Dermis blood vessel endothelial cell (primary cell): ENCODE measurements around the gene INPPL1. TPM values are rescaled to one million over a fixed set of nuclear protein-coding genes. Genes with fewer than 3 reads are reported as not detected.

Experiments
- DNase-seq: peaks from one replicate; pipeline ENCODE4 v3.0.0; 2010
- total RNA-seq: library from RNA; depleted of rRNA; stranded (reverse); fragments of >200 nt; gene quantifications from 2 replicates; pipeline ENCODE4 v1.2.3, GENCODE V29; 2014

The INPPL1 gene
- total RNA-seq, 1 donor from 2014 or later: 49.9 TPM

DNA sequence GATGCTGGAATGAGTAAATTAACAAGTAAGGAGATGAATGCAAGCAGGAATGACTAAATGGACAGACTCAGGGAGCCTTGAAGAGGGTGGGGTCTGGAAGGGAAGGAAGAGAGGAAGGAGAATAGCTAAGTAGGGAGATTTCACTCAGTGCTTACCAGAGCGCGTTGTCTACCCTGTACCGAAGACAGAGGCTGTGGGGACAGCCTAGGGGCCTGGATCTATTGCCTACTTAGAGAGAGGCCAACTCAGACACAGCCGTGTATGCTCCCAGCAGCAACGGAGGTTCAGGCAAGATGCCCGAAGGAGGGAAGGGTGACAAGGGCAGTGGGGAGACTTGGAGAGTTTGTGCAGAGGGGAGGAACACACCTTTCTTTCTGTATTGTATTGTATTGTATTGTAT is 7.9 kb upstream of the INPPL1 start, which contains the start of gene FOLR2:
Gene FOLR2 (plus strand): TSS at position 157 of the 400 bp plus-strand sequence. CDS start 1,791 bp downstream, outside the sequence.
- no peak for DNase-seq

DNA sequence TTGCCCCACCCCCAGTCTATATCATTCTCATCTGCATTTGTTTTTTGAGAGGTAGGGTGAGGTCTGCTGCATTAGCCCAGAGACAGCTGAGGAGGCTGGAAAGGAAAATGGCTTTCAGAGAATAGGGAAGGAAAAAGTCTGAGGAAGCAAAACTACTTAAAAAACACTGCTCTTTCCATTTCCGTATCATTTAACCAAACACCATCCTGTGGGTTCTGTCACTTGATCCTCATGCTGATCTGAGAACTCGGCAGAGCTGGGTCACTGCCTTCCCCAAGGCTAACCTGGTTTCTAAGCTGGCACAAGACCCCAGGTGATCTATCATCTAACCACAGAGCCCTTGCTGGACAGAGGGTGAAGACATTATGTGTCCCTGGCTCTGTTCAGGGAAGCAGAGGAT is 6.7 kb upstream of the INPPL1 start:
- DNase-seq: no peak

DNA sequence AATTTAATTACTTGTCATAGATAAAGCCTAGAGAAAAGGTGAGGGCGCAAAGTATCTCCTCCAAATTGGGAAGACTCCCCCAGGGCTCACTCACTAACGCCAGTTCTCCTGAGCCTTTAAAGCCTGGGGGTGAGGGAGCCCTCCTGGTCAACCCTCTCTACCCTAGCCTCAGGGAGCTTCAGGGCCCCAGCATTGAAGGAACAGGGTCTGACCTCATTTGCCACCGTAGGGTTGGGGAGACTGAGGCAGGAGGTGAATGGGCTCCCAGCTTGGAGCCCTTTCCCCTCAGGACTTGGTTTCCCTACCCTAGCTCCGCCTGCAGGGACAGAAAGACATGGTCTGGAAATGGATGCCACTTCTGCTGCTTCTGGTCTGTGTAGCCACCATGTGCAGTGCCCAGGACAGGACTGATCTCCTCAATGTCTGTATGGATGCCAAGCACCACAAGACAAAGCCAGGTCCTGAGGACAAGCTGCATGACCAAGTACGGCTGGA is 6.3 kb upstream of the INPPL1 start:
- DNase-seq: no peak

DNA sequence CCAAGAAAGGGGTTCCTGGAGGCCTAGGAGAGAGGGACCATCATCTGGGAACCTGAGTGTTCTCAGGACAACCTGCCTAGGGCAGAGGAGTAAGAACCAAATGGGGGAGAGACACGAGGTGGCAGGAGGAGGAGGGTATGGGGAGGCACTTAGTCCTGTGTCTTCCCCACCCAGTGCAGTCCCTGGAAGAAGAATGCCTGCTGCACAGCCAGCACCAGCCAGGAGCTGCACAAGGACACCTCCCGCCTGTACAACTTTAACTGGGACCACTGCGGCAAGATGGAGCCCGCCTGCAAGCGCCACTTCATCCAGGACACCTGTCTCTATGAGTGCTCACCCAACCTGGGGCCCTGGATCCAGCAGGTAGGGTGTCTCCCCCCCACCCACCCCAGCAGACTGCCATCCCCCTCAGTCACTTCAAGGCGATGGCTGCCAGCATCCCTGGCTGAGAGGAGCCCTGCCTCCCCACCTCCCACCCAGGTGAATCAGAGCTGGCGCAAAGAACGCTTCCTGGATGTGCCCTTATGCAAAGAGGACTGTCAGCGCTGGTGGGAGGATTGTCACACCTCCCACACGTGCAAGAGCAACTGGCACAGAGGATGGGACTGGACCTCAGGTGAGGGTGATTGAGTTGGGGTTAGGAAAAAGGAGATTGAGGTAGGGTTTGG is 3.7 kb upstream of the INPPL1 start:
- DNase-seq: no peak

DNA sequence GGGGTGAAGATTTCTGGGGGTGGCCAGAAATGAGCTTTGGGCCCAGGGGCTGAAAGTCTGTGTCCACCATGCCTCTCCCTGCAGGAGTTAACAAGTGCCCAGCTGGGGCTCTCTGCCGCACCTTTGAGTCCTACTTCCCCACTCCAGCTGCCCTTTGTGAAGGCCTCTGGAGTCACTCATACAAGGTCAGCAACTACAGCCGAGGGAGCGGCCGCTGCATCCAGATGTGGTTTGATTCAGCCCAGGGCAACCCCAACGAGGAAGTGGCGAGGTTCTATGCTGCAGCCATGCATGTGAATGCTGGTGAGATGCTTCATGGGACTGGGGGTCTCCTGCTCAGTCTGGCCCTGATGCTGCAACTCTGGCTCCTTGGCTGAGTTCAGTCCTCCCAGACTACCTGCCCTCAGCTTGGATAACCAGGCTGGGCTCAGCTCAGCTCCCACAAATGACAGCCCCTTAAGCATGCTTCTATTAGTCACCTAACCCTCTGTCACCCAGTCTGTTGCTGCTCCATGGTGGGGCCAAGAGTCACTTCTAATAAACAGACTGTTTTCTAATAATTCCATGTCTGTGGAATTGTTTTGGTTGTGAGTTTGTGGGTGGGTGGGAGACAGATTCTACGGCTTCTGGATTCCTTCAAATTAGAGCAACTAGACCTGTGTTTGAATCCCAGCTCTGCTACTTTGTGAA is 3.0 kb upstream of the INPPL1 start:
- DNase-seq: no peak

DNA sequence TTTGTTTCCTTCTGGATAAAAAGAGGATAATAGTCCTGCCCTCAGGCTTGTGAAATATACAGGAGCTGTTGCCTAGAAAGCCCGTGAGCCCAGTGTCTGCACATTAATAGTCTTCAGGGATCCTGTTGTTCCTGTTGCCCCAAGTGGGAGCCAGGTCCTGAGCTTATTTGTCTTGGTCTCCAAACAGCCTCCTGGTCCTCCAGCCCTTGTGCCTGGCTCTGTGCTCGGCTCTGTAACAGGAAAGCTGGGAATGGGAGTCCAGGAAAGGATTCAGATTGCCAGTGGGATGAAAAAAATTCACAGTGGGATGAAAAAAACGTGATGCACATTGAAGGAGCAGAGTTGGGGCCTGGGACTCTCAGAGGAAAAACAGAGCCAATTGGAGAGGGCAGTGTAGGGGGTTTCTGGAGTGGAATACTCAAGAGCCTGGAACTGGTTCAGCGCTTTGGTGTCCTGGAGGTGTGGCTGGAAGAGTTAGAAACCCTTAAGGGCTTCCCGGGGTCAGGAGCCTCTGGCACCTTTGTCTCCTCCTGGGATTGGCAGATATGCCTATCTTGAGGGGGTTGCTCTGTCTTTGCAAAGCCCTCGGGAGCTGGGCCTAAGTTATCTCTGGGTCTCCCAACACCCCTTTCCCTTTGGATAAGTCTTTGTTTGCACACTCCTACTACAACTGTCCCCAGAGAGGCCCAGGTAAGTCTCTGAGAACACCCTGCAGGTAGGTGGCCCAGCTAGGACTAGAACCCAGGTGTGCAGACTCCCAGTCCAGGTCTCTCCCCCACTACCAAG is 2.3 kb upstream of the INPPL1 start:
- DNase-seq: no peak

DNA sequence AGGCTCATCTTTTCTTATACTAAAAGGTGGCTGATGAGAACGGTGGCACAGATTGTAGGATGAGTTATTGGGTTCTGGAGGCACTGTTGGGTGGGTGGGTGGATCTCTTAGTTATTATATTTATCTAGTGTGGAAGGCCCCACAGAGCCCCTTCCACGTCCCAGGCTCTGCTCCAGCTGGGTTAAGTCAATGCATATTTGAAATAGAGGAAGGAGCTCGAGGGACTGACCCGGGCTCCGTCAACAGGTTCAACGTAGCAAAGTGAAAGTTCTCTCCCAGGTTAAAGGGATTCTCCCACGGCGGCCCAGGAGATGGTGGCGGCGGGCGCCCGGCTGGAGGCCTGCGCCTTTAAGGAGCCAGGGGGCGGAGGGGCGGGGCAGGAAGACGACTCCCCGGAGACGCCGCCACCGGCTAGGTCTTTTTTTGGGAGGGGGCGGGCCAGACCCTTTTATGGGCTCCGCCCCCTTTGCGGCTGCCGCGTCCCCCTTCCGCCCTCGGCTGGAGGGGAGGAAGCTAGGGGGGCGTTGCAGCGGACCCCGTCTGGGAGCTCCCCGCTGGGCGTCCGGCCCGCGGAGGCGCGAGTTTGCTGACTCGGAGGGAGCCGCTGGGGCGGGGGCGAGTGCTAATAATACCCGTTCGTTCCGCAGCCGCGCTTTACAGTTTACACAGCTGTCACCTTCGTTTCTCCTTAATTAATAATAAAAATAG is 1.5 kb upstream of the INPPL1 start:
- peak; percentile 91 for DNase-seq

DNA sequence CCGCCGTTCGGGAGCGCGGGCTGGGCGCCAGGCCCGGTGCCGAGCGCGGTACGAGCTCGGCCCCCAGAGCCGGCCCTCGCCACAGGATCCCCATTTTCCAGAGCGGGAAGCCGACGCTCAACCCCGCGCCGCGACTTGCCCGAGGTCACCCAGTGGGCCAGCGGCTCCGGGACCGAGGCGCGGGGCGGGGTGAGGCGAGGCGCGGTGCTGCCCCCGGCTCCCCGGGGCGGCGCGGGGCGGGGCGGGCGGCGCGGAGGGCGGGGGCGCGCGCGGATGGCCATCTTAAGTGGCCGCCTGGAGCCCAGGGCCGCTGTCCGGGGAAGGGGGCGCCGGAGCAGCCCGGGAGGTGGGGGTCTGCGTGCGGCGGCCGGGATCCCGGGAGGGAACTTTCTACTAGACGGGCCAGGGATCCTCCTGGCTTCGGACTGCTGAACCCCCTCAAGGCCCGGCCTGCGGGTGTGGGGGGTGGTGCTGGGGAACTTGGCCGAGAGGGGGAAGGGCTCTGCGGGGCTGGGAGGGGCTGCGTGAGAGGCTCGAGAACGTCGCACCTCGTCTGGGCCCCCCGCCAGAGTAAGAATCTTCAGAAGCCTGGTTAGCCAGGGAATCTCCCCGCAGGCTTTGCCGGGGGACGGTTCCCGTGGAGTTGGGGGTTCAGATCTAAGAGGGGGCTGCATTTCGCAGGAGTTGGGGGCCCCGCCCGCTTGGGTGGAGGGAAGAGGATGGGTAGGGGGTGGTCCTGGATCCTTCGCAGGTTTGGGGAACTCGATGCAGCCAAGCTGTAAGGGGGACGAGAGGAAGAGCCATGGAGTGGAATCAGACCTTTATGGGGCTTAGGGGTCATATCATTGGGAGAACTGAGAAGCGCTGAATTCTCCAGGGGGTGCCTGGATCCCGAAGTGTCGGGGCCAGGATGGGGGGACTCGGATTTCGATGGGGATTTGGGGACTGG is 678 bp upstream of the INPPL1 start:
- peak; percentile 64 for DNase-seq

DNA sequence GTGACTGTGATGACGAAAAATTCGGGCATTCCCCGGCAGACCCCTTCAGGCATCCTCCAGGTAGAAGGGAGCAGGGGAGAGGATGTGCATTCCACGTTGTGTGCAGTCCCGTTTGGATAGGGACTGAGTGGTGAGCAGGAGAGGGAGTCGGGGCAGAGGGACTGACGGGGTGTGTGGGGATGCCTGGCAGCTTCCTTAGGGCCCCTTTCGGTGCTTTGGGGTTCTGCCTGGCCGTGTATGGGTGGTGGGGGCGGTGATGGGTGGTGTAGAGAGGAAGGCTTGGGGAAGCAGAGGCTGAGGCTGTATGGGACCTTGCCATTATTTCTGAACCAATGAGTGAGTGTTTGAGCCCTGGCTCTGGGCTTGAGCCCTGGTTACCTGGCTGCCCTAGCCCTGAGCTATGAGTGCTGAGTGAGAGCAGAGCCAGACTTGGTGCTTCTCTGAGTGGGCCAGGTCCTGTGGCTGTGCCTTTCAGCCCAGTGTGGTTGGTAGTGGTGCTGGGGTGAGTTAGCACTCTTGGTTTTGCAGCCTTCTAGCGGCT is 914 bp downstream of the INPPL1 start:
- DNase-seq: peak; percentile 13

DNA sequence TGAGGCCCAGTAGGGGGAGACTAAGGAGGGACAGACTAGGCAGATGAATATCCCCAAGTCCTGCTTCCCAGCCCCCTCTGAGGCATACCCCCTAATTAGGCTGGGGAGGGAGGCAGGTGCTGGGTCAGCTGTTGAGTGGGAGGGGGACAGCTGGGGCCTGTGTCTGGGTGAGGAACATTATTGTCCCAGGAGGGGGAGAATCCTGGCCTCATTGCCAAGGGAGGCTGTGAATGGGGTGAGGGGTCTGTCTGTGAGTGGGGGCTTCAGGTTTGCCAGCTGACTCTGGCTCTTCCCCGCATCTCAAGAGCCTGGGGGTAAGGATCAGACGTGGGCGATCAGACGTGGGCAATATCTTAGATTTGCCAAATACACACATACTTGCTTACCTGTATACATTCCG is 2.1 kb downstream of the INPPL1 start:
- no peak for DNase-seq

DNA sequence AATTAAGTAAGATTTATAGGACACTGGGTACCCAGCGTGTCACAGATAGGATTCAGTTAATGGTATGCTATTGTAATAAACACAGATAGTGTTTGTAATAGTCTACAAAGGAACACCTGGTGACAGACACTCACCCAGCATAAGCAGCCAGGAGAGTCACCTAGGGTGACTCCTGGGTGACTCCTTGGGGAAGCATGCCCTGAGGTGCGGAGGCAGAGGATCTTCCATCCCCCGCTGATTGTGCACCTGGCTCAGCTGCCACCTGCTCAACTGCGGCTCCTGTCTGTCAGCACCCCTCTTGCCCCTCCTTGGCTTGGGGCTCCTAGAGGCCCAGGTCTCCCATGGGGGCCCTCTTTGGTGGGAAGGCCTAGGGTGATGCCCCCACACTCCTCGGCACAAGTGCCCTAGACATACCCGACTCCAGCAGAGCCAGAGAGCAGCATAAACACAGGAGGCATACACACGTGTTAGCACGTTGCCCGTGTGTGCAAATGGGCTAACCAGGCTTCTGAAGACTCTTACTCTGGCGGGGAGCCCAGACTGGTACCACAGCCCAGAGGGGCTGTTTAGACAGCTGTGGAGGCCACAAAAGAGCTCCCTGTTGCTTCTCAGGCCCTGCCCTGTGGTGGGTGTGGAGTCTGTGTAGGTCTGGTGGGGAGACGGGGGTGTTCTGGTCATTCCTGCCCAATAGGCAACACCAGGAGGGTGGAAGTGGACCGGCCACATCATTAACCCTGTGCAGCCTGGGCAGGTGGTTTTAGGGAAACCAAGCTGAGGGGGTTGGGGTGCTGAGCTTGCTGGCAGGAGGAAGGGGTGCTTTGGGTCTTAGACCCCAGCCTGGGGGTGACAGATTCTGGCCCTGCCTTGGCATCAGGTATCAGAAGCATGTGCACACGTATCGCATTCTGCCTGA is 3.0 kb downstream of the INPPL1 start:
- DNase-seq: no peak

DNA sequence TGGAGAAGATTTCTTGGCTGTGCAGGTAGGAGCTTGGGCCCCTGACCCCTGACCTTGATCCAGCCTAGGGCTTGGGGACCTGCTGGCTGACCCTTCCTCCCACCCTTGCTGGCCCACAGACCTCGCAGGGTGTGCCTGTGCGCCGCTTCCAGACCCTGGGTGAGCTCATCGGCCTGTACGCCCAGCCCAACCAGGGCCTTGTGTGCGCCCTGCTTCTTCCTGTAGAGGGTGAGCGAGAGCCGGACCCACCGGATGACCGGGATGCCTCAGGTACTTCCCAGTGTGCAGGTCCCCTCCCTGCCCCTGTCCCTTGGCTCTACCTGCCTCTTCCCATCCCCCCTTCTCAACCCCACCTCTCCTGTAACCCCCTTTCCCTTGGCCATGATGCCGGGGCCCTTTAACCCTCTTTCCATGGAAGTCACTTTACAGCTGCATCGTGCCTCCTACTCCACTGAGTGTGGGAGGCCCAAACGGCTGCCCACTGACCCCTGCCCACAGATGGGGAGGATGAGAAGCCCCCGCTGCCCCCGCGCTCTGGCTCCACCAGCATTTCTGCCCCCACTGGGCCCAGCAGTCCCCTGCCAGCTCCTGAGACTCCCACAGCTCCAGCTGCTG is 3.8 kb downstream of the INPPL1 start:
- peak; percentile 17 for DNase-seq

DNA sequence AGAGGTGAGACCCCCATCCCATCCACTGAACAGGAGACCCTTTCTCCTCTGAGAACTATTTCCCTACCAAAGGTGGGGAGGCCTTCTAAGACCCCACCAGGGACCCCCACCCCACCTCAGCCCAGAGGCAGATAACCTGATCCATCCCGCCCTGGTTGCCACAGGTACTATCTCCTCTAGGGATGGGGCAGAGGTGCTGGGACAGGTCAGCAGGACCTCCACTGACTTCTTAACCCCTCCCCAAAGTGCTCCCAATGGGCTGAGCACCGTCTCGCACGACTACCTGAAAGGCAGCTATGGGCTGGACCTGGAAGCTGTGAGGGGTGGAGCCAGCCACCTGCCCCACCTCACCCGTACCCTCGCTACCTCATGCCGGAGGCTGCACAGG is 4.3 kb downstream of the INPPL1 start:
- no peak for DNase-seq

DNA sequence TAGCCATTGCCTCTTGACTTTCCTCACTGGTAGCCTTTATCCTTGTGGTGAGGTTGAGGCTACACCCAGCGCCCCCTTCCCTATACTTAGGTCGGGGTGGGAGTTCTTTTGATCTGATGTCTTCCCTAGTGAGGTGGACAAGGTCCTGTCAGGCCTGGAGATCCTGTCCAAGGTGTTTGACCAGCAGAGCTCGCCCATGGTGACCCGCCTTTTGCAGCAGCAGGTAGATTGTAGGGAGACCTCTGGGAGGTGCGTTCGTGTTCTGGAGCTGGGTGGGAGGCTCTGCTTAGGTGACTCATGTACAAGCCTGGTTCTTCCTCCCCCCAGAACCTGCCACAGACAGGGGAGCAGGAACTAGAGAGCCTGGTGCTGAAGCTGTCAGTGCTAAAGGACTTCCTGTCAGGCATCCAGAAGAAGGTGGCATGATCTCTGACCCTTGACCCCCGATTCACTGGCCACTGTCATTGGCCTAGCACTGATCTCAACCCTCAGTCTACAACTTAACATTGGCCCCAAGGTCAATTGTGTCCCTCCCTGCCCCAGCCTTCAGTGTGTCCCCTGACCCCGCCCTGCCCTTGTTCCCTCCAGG is 4.9 kb downstream of the INPPL1 start:
- DNase-seq: no peak

DNA sequence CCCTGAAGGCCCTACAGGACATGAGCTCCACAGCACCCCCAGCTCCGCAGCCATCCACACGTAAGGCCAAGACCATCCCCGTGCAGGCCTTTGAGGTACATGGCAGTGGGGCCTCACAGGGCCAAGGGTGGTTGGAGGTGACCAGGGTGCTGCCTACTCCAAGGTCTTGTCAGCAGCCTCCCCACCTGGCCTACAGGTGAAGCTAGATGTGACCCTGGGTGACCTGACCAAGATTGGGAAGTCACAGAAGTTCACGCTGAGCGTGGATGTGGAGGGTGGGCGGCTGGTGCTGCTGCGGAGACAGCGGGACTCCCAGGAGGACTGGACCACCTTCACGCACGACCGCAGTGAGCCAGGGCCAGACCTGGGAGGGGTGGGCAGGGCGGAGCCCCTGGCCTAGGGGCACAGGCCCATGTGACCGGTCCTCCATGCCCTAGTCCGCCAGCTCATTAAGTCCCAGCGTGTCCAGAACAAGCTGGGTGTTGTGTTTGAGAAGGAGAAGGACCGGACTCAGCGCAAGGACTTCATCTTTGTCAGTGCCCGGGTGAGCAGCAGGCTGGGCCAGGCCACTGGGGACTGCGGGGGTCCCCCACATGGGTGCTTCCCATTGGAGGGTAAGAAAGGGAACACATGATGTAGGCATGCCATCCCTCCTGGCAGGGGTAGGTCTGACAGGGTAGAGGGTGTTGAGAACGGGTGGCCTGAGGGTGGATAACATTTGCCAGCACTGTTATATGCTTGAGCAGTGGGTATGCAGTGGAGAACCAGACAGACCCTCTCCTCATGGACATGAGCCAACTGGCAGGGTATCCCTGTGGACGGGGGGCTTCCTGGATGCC is 5.6 kb downstream of the INPPL1 start:
- DNase-seq: no peak

DNA sequence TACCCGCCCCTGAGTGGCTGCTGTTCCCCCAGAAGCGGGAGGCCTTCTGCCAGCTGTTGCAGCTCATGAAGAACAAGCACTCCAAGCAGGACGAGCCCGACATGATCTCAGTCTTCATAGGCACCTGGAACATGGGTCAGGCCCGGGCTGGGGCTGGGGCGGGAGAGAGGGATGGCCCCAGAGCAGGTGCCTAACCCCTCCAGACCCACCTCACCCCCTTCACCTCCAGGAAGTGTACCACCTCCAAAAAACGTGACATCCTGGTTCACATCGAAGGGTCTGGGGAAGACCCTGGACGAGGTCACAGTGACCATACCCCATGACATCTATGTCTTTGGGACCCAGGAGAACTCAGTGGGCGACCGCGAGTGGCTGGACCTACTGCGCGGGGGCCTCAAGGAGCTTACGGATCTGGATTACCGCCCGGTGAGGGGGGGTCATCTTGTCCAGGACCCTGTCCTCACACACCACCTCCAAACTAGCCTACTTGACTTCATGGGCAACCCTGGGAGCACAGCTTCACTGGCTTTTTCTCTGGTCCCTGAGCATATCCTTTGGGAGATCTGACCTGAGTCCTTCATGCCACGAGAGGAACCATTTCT is 6.3 kb downstream of the INPPL1 start:
- no peak for DNase-seq

DNA sequence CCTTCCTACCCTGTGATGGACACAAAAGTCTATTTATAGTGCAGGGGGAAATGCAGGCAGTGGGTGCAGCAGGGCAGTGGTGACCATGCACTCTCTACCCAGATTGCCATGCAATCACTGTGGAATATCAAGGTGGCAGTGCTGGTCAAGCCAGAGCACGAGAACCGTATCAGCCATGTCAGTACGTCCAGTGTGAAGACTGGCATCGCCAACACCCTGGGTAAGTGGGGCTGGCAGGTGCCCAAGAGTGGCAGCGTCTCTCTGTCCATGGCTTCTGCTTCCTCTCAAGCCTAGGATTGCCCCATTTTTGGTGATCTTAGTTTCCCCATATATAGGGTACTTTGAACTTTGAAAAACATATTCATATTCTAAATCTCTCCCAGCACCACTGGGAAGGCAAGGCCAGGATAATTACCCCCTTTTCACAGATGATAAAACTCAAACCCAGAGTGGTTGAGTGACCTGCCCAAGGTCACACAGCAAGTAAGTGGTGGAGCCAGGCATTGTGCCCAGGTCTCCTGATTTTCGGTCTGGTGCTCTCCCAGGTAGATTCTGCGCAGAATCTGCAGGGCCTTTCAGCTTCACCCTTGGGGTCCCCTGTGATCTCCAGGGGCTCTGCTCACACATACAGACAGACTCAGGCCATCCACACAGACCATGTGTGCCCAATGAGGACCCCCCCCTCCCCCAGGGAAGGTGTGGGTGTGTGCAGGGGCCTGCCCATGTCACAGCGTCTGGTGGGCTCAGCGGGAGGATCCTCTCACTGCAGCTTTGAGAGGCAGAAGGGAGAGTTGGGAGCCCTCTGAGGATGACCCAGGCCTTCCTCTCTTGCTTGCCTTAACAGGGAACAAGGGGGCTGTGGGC is 7.1 kb downstream of the INPPL1 start:
- DNase-seq: no peak
